Mononuclear cell (primary cell): ENCODE measurements around the gene PPP1R12B. TPM values are rescaled to one million over a fixed set of nuclear protein-coding genes. Genes with fewer than 3 reads are reported as not detected.
"Not testable (repeated sequence)": the region's sequence is repeated elsewhere in the genome, so short reads cannot be mapped to it uniquely, and the experiment has no call there.

Source experiments
- H3K27me3 ChIP-seq: 2 replicates; pipeline ENCODE4 v1.6.0; 2011; ENCODE audit warnings: low read length, control low read depth; ENCODE audit not compliant: insufficient read depth
- H3K4me1 ChIP-seq: 2 replicates; pipeline ENCODE4 v1.5.1; 2011; ENCODE audit warnings: mild to moderate bottlenecking, low read length, control low read depth; ENCODE audit not compliant: insufficient read depth
- H3K4me3 ChIP-seq: 2 replicates; pipeline ENCODE4 v1.5.1; 2011; ENCODE audit warnings: mild to moderate bottlenecking, low read length, moderate library complexity
- H3K9me3 ChIP-seq: 2 replicates; pipeline ENCODE4 v1.5.1; 2011; ENCODE audit warnings: low read depth, mild to moderate bottlenecking, control low read depth, low read length
- total RNA-seq: library from RNA; depleted of rRNA; stranded (reverse); fragments of >200 nt; gene quantifications from one replicate; pipeline ENCODE4 v1.2.3, GENCODE V29; 2012

The PPP1R12B gene
- total RNA-seq, 1 donor, result 22.4 TPM

DNA sequence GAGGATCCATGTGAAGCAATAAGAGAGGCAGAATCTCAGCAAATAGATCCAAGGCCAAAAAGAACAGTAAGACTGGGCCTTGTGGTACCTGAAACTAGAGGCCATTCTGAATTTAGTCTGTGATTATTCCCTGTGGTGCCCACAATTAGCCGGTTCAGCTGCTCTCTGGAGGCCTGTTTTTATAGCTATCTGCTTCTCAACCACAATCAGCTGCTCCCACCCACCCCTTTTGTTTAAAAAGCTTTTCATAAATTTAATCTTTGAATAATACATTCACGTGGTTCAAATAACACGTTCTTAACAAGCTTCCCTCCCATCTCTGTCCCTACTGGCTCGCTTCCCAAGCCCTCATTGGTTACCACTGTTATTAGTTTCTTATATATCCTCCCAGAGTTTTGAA, 24.8 kb upstream of the PPP1R12B start:
- Histone ChIP-seq H3K4me1 (no peaks in the 10 kb centered on the region), H3K27me3 (no peaks in the 10 kb centered on the region), H3K4me3 (no peak overlapping the region), H3K9me3 (no peaks in the 10 kb centered on the region)

DNA sequence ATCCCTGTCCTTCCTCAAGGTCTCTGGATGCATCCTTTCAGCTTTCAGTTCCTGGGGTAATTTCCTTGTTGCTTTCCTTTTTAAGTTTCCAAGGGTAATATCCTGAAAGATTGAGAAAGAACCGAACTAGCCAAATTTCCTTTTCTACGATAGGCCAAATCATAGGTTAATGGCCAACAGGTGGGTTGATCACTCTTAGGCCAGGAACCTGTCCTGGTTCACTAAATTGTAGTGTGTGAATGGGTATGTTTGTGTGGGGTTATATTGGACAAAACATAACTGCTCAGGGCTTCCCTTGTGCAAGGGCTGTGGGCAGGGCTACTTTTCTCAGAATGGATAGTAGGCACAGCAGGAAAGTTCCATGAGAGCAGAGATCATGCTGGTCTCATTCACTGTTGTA, 23.9 kb upstream of the PPP1R12B start:
- H3K9me3 ChIP-seq, result no peaks in the 10 kb centered on the region
- H3K4me1 ChIP-seq, result no peaks in the 10 kb centered on the region
- no peaks in the 10 kb centered on the region for H3K27me3 ChIP-seq
- no peak overlapping the region for H3K4me3 ChIP-seq

DNA sequence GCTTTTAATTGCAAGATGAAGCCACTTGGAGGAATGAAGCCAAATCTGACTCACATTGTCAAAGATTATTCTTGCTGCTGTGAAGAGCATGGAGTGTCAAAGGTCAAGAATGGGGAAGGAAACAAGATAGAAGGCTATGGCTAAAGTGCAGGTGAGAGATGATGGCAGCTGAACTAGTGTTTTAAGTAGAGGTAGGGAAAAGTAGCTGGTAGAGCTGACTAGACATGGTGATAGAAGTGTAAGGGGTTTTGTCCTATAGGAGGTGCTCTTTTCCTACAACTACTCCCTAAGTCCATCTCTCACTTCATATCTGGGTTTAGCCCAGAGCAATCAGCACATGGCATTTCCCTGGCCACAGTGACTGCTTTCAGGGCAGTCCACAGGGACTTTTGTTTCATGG, 18.6 kb upstream of the PPP1R12B start:
- H3K4me3 ChIP-seq, result no peak overlapping the region
- no peaks in the 10 kb centered on the region for H3K4me1 ChIP-seq
- H3K27me3 ChIP-seq, result no peaks in the 10 kb centered on the region
- H3K9me3 ChIP-seq, result no peaks in the 10 kb centered on the region

DNA sequence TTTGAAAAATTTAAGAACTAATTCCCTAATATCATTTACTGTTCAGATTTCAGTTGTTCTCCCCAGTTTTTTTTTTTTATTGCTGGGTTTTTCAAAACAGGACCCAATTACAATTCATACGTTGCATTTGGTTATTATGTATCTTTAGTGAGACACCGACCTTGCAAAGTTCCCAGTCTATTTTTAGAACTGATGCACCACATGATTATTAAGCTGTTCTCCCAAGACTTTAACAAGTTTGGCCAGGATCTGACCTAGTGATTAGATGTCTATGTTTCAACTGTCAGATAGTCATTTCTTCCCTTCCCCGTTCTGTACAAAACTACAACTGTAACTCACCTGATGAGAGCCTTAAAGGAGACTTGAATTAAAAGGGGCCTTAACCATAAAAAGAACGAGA, 14.6 kb upstream of the PPP1R12B start:
- Histone ChIP-seq H3K9me3 (no peaks in the 10 kb centered on the region), H3K4me1 (no peaks in the 10 kb centered on the region), H3K4me3 (no peak overlapping the region), H3K27me3 (no peaks in the 10 kb centered on the region)

DNA sequence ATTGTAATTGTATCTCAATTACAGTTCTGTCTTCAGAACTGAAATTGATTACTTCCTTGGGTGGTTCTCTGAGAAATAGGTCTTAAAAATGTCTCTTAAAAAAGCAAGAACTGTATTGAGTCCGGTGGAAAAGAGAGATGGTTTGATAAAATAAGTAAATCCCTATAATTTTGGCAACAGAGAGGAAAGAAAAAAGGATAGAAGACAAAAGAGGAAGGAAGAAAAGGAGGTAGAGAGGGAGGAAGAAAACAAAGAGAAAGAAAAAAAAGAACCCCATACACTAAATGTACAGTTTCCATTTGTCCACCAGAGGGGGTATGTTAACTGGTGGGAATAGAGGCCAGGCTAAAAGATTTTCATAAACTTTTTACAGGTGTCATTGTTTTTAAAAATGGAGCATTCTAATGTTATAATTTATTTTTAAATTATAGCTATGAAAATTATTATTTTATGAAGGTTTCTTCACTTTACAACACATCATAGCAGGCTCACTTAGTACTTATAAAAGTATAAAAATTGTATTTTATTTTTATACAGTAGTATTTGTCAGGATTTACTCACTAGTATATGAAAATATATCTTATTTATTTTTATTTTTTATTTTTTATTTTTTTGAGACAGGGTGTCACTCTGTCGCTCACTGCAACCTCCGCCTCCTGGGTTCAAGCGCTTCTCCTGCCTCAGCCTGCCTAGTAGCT, 4.7 kb upstream of the PPP1R12B start:
- H3K27me3 ChIP-seq, result no peaks in the 10 kb centered on the region
- no peaks in the 10 kb centered on the region for H3K9me3 ChIP-seq
- peaks cover 19% of the 10 kb centered on the region for H3K4me1 ChIP-seq
- no peak overlapping the region for H3K4me3 ChIP-seq

- no peaks in the 10 kb centered on the region for H3K27me3 ChIP-seq
- no peaks in the 10 kb centered on the region for H3K9me3 ChIP-seq
- H3K4me3 ChIP-seq, result peak overlapping the region; percentile 95
- H3K4me1 ChIP-seq, result peaks cover 27% of the 10 kb centered on the region
Measured at GRCh38 chr1:202348005-202348508, 442 bp upstream of the PPP1R12B start.

DNA sequence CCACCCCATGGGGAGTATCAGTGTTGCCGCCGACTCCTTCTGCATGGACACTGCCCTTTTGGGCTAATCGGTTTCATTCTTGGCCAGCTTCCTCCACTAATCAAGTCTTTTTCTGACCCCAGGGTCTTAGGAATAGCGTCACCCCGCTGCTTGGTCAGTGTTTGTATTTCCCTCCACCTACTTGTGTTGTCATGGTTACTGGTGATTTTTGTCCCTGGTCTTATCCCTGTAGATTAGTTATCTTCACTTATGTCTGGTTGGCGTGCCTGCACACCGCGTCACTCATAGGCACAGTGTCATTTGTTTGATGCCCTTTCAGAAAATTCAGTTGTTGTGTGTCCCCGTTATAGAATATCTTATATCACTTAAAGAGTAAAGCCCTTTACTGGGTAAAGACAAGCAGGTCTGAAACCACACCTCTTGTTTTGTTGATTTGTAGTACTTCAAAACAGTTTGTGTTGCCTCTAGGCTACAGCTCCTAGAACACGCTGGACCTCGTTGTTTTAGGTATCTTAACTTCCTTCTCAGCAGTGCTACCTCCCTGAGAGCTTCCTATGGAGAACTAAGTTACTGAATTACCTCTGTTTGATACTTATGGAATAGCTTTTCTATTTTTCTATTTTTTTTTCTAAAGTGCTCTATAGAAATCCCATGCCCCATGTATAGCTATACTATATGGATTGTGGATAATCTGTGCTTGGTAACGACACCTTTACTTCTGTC, 868 bp downstream of the PPP1R12B start:
- H3K4me1 ChIP-seq, result peaks cover 36% of the 10 kb centered on the region
- H3K9me3 ChIP-seq, result no peaks in the 10 kb centered on the region
- peak overlapping the region; percentile 95 for H3K4me3 ChIP-seq
- no peaks in the 10 kb centered on the region for H3K27me3 ChIP-seq

DNA sequence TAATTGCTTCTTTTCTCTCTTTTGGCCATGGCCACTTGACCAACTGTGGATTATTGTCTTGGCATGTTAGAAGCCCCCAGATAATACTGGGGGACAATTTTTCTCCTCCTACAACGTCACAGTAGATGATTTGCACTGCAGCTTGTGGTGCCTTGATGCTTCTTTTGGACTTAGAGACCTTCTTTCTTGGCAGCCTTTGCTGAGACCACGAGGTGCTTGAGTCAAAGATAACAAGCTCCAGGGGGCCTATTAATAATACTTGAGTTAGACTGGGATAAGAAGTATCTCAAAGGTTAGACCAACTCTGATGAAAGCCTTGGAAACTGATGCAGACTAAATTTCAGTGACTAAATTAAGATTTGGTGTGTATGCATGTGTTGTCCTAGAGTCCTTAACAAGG, 3.2 kb downstream of the PPP1R12B start:
- Histone ChIP-seq H3K4me1 (peaks cover 36% of the 10 kb centered on the region), H3K9me3 (no peaks in the 10 kb centered on the region), H3K4me3 (no peak overlapping the region), H3K27me3 (no peaks in the 10 kb centered on the region)

DNA sequence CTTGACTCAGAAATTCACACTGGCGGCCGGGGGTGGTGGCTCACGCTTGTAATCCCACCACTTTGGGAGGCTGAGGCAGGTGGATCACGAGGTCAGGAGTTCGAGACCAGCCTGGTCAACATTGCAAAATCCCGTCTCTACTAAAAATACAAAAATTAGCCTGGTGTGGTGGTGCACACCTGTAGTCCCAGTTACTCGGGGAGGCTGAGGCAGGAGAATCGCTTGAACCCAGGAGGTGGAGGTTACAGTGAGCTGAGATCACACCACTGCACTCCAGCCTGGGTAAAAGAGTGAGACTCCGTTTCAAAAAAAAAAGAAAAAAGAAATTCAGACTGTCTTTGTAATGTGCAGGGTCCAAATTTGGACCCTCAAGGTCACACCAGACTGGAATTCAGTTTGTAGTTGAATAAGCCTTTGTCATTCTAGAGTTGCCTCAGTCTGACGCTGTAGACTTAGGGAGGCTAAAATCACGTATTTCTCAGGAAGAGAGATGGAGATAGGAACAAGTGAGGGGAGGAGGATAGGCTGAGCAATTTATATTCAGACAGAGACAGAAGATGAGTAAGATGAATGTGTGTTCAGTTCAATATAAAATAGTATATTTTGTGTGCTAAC, 4.2 kb downstream of the PPP1R12B start:
- H3K27me3 ChIP-seq, H3K9me3 ChIP-seq, H3K4me3 ChIP-seq: not testable (repeated sequence)
- peaks cover 36% of the 10 kb centered on the region for H3K4me1 ChIP-seq

- H3K4me3 ChIP-seq, result no peak overlapping the region
- H3K27me3 ChIP-seq, result no peaks in the 10 kb centered on the region
- peaks cover 17% of the 10 kb centered on the region for H3K4me1 ChIP-seq
- H3K9me3 ChIP-seq, result no peaks in the 10 kb centered on the region
Measured at GRCh38 chr1:202355944-202356553, 7.5 kb downstream of the PPP1R12B start.

DNA sequence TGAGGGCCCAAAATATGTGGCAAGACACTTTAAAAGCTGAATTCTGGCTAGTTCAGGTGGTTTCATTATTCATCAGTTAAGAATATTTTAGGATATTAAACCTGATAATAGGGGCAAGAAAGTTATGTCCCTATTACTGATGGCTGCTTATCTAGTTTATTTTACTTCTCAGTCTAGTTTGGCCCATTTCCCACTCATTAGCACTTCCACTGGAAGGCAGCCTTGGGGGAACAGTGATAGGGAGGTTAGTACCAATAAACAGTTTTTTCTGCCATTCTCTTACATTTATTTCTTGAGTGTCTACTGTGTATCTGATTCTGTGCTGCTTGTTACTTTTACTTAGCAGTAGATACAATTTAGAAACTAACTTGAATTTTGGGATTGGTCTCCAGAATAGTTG, 9.0 kb downstream of the PPP1R12B start:
- Histone ChIP-seq H3K9me3 (no peaks in the 10 kb centered on the region), H3K4me3 (no peak overlapping the region), H3K4me1 (peaks cover 14% of the 10 kb centered on the region), H3K27me3 (no peaks in the 10 kb centered on the region)

- H3K9me3 ChIP-seq, result no peaks in the 10 kb centered on the region
- H3K4me3 ChIP-seq, result no peak overlapping the region
- H3K4me1 ChIP-seq, result no peaks in the 10 kb centered on the region
- H3K27me3 ChIP-seq, result no peaks in the 10 kb centered on the region
Measured at GRCh38 chr1:202361224-202361623, 12.7 kb downstream of the PPP1R12B start.

- Histone ChIP-seq H3K27me3 (no peaks in the 10 kb centered on the region), H3K9me3 (no peaks in the 10 kb centered on the region), H3K4me1 (no peaks in the 10 kb centered on the region), H3K4me3 (no peak overlapping the region)
Measured at GRCh38 chr1:202361701-202362100, 13.2 kb downstream of the PPP1R12B start.

DNA sequence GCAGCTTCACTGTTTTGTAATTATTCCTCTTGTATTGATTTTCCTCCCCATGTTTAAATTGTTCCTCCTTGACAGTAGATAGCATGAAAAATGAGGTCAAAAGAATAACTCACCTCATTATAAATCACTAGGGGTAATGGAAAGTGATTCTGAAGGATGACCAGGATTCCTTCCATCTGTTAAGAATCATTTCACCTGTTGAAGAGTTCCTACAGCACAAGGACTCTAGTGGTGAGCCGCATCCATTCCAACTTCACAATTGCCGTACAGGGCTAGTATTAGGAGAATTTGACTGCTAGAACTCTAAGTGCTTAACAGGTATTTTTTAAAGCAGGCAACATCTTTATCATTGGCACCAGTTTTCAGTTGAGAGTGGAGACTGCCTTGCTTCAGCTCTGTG, 13.7 kb downstream of the PPP1R12B start:
- no peaks in the 10 kb centered on the region for H3K9me3 ChIP-seq
- H3K4me3 ChIP-seq, result no peak overlapping the region
- no peaks in the 10 kb centered on the region for H3K4me1 ChIP-seq
- no peaks in the 10 kb centered on the region for H3K27me3 ChIP-seq

DNA sequence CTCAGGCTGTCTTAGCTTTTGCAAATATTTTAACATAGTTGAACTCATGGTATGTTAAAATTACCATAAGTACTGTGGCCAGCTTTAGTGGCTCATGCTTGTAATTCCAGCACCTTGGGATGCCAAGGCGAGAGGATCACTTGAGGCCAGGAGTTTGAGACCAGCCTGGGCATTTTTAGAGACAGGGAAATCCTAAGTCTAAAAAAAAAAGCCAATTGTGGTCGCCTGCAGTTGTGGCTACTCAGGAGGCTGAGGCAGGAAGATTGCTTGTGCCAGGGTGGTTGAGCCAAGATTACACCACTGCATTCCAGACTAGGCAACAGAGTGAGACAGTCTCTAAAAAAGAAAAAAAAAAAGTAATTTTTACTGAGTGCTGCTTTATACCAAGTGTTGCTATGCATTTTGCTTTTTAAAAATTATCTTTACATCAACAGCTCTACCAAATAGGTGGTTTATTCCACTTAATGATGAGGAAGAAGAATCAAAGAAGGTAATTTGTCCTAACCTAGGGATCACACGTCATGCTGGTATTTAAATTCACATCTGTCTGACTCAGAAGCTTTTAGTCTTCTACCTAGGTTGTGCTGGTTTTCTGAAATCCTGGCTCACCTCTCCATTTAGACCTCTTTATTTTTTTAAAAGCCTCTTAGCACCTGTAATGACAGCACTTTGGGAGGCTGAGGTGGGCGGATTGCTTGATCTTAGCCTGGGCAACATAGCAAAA, 16.8 kb downstream of the PPP1R12B start:
- H3K4me3 ChIP-seq, result no peak overlapping the region
- H3K9me3 ChIP-seq, result no peaks in the 10 kb centered on the region
- no peaks in the 10 kb centered on the region for H3K4me1 ChIP-seq
- H3K27me3 ChIP-seq, result no peaks in the 10 kb centered on the region
